Measurements from ENCODE around the gene DOCK10.

DOCK10 gene

DNA sequence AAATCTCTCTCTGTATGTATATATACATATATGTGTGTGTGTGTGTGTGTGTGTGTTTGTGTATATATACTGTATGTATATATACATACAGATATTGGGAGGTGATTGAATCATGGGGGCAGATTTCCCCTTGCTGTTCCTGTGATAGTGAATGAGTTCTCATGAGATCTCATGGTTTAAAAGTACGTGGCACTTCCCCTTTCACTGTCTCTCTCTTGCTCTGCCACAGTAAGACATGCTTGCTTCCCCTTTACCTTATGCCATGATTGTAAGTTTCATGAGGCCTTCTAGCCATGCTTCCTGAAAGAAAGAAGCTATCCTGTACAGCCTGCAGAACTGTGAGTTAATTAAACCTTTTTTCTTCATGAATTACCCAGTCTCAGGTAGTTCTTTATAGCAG lies 307.3 kb downstream of the DOCK10 start:
- ATAC-seq (ENCODE audit: insufficient read depth, low read depth): no peak
- TF ChIP-seq, protein P1, sequence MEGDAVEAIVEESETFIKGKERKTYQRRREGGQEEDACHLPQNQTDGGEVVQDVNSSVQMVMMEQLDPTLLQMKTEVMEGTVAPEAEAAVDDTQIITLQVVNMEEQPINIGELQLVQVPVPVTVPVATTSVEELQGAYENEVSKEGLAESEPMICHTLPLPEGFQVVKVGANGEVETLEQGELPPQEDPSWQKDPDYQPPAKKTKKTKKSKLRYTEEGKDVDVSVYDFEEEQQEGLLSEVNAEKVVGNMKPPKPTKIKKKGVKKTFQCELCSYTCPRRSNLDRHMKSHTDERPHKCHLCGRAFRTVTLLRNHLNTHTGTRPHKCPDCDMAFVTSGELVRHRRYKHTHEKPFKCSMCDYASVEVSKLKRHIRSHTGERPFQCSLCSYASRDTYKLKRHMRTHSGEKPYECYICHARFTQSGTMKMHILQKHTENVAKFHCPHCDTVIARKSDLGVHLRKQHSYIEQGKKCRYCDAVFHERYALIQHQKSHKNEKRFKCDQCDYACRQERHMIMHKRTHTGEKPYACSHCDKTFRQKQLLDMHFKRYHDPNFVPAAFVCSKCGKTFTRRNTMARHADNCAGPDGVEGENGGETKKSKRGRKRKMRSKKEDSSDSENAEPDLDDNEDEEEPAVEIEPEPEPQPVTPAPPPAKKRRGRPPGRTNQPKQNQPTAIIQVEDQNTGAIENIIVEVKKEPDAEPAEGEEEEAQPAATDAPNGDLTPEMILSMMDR (IDR thresholded peaks at IDR 0.05; ENCODE audit: borderline replicate concordance, extremely low read depth, low read length, poor library complexity, severe bottlenecking): no peak
- no peaks in the 10 kb centered on the region for H3K79me2 ChIP-seq (ENCODE audit: insufficient read depth, low read length)

DNA sequence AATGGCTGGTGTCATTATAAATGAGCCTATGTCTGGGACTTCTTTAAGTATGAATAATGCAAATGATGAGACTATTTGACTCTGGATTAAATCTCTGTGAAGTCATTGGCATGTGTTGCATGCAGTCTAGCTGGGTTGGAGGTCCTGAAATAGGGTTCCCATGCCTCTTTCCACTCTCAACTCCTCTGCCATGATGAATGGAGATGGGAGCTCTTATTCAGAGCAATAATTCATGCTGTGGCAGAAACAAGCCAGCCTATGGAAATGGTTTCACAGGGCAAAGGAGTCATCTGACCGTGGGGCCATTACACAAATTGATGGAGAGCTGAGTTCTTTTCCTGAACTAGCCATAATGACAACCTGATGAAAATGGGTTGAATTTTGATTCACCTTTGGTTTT lies 310.6 kb downstream of the DOCK10 start:
- H3K4me3 ChIP-seq (ENCODE audit: low read depth in 1 of 2, low read length in 2 of 2): no peak overlapping the region
- no peak overlapping the region for H3K4me2 ChIP-seq (ENCODE audit: insufficient read depth, low read length)
- no peaks in the 10 kb centered on the region for H3K4me1 ChIP-seq (ENCODE audit: insufficient read depth, low read length)
- no peaks in the 10 kb centered on the region for H3K27me3 ChIP-seq (ENCODE audit: insufficient read depth, low read length, poor library complexity)
- no peak overlapping the region for H2AFZ ChIP-seq (ENCODE audit: low read depth, low read length)
- H3K27ac ChIP-seq (ENCODE audit: low read length): no peak overlapping the region
- H4K20me1 ChIP-seq (ENCODE audit: insufficient read depth, low read length): no peaks in the 10 kb centered on the region
- DNase-seq (no peak), ATAC-seq (ENCODE audit: insufficient read depth, low read depth) (no peak)
- no peaks in the 10 kb centered on the region for H3K79me2 ChIP-seq (ENCODE audit: insufficient read depth, low read length)
- no peak overlapping the region for H3K9ac ChIP-seq (ENCODE audit: low read depth, low read length)
- H3K36me3 ChIP-seq (ENCODE audit: insufficient read depth, low read length): no peaks in the 10 kb centered on the region
- TF ChIP-seq, protein P1 (IDR thresholded peaks at IDR 0.05; ENCODE audit: borderline replicate concordance, extremely low read depth, low read length, poor library complexity, severe bottlenecking): no peak
- no peak for TF ChIP-seq EZH2 (IDR thresholded peaks at IDR 0.05; ENCODE audit: borderline replicate concordance, low read depth, low read length, severe bottlenecking)
- H3K9me3 ChIP-seq (ENCODE audit: insufficient read depth, low read length, severe bottlenecking): peaks cover 7% of the 10 kb centered on the region

More for the DNA sequence above, 307.3 kb downstream of the DOCK10 start:
- H3K4me3 ChIP-seq (ENCODE audit: low read depth in 1 of 2, low read length in 2 of 2): no peak overlapping the region
- no peaks in the 10 kb centered on the region for H4K20me1 ChIP-seq (ENCODE audit: insufficient read depth, low read length)
- H3K4me2 ChIP-seq (ENCODE audit: insufficient read depth, low read length): no peak overlapping the region
- no peak for DNase-seq
- H3K9ac ChIP-seq (ENCODE audit: low read depth, low read length): no peak overlapping the region
- H3K27ac ChIP-seq (ENCODE audit: low read length): no peak overlapping the region
- no peaks in the 10 kb centered on the region for H3K4me1 ChIP-seq (ENCODE audit: insufficient read depth, low read length)
- peaks cover 11% of the 10 kb centered on the region for H3K9me3 ChIP-seq (ENCODE audit: insufficient read depth, low read length, severe bottlenecking)
- no peak overlapping the region for H2AFZ ChIP-seq (ENCODE audit: low read depth, low read length)
- no peaks in the 10 kb centered on the region for H3K36me3 ChIP-seq (ENCODE audit: insufficient read depth, low read length)
- no peaks in the 10 kb centered on the region for H3K27me3 ChIP-seq (ENCODE audit: insufficient read depth, low read length, poor library complexity)

DNA sequence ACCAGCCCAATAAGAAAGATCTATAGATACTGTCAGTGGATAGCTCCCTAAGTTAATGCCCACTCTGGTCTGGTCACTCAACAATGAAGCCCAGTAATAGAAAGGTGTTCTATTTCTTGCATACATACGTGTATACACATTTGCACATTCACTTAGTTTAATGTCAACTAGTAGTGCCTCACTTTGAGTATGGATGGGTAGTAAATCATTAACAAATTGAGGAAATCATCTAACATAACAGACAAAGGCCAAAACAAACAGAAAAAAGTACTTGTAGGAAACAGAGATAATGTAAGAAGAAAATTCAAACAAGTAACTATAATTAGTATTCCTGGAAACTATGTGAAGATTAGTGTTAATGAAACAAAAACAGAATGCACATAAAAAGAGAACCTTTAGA lies 312.8 kb downstream of the DOCK10 start:
- Histone ChIP-seq H3K27ac (ENCODE audit: low read length) (no peak overlapping the region), H3K4me2 (ENCODE audit: insufficient read depth, low read length) (no peak overlapping the region), H3K36me3 (ENCODE audit: insufficient read depth, low read length) (no peaks in the 10 kb centered on the region), H3K4me3 (ENCODE audit: low read depth in 1 of 2, low read length in 2 of 2) (no peak overlapping the region), H3K4me1 (ENCODE audit: insufficient read depth, low read length) (no peaks in the 10 kb centered on the region), H2AFZ (ENCODE audit: low read depth, low read length) (no peak overlapping the region), H3K9me3 (ENCODE audit: insufficient read depth, low read length, severe bottlenecking) (no peaks in the 10 kb centered on the region), H3K27me3 (ENCODE audit: insufficient read depth, low read length, poor library complexity) (no peaks in the 10 kb centered on the region), H3K79me2 (ENCODE audit: insufficient read depth, low read length) (no peaks in the 10 kb centered on the region), H4K20me1 (ENCODE audit: insufficient read depth, low read length) (no peaks in the 10 kb centered on the region), H3K9ac (ENCODE audit: low read depth, low read length) (no peak overlapping the region)
- TF ChIP-seq EZH2 (IDR thresholded peaks at IDR 0.05; ENCODE audit: borderline replicate concordance, low read depth, low read length, severe bottlenecking): no peak
- TF ChIP-seq, protein P1 (IDR thresholded peaks at IDR 0.05; ENCODE audit: borderline replicate concordance, extremely low read depth, low read length, poor library complexity, severe bottlenecking): no peak
- no peak for ATAC-seq (ENCODE audit: insufficient read depth, low read depth)
- DNase-seq: no peak

DNA sequence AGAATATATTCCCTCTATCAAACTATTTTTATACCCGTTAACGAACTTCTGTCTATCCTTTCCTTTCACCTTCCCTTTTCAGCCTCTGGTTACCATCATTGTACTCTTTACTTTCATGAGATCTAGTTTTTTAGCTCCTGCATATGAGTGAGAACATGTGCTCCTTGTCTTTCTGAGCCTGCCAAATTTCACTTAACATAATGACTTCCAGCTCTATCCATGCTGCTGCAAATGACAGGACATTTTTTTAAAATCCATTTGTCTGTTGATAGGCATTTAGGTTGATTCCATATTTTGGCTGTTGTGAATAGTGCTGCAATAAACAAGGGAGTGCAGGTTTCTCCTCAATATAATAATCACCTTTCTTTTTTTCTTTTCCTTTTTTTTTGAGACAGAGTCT lies 317.9 kb downstream of the DOCK10 start:
- ATAC-seq (ENCODE audit: insufficient read depth, low read depth) (no peak), DNase-seq (no peak)
- H3K9ac ChIP-seq (ENCODE audit: low read depth, low read length): no peak overlapping the region
- H3K4me3 ChIP-seq (ENCODE audit: low read depth in 1 of 2, low read length in 2 of 2): no peak overlapping the region
- TF ChIP-seq, protein P1 (IDR thresholded peaks at IDR 0.05; ENCODE audit: borderline replicate concordance, extremely low read depth, low read length, poor library complexity, severe bottlenecking): no peak
- no peak for TF ChIP-seq EZH2 (IDR thresholded peaks at IDR 0.05; ENCODE audit: borderline replicate concordance, low read depth, low read length, severe bottlenecking)
- H3K27me3 ChIP-seq (ENCODE audit: insufficient read depth, low read length, poor library complexity): no peaks in the 10 kb centered on the region
- H3K36me3 ChIP-seq (ENCODE audit: insufficient read depth, low read length): no peaks in the 10 kb centered on the region
- H3K9me3 ChIP-seq (ENCODE audit: insufficient read depth, low read length, severe bottlenecking): no peaks in the 10 kb centered on the region
- no peaks in the 10 kb centered on the region for H4K20me1 ChIP-seq (ENCODE audit: insufficient read depth, low read length)
- no peak overlapping the region for H2AFZ ChIP-seq (ENCODE audit: low read depth, low read length)
- no peaks in the 10 kb centered on the region for H3K79me2 ChIP-seq (ENCODE audit: insufficient read depth, low read length)
- no peak overlapping the region for H3K27ac ChIP-seq (ENCODE audit: low read length)
- no peaks in the 10 kb centered on the region for H3K4me1 ChIP-seq (ENCODE audit: insufficient read depth, low read length)
- H3K4me2 ChIP-seq (ENCODE audit: insufficient read depth, low read length): no peak overlapping the region

All from DND-41 (cell line).